Nephron progenitor cell (in vitro differentiated cells): ENCODE results near the gene PRIMPOL.
A peak's percentile ranks its signal among the peaks of the same experiment; 100 is the strongest.

Experiments
- DNase-seq: peaks from one replicate; pipeline ENCODE4 v3.0.0; 2021
- H3K27ac Mint-ChIP-seq: 2 replicates; pipeline ENCODE4 v1.8.0; 2021; ENCODE audit warnings: mild to moderate bottlenecking, moderate library complexity, mixed read lengths
- H3K27me3 Mint-ChIP-seq: 2 replicates; pipeline ENCODE4 v1.8.0; 2021; ENCODE audit warnings: mild to moderate bottlenecking, low read depth, mixed read lengths; ENCODE audit not compliant: poor library complexity
- H3K36me3 Mint-ChIP-seq: 2 replicates; pipeline ENCODE4 v1.8.0; 2021; ENCODE audit warnings: low read depth, mixed read lengths
- H3K4me1 Mint-ChIP-seq: 2 replicates; pipeline ENCODE4 v1.8.0; 2021; ENCODE audit warnings: mixed read lengths
- H3K4me3 Mint-ChIP-seq: 2 replicates; pipeline ENCODE4 v1.8.0; 2021; ENCODE audit warnings: mild to moderate bottlenecking, moderate library complexity, mixed read lengths
- H3K9me3 Mint-ChIP-seq: 2 replicates; pipeline ENCODE4 v1.8.0; 2021; ENCODE audit warnings: mild to moderate bottlenecking, moderate library complexity, mixed read lengths
- CTCF ChIP-seq: fragments of 200-600 bp; sonication (generic); IDR thresholded peaks from 2 replicates; pipeline ENCODE4 v1.5.0; 2021; ENCODE audit warnings: antibody characterized with exemption

Gene PRIMPOL

GRCh38 chr4:184684491-184685189 lies 35.1 kb downstream of the PRIMPOL start:
- TF ChIP-seq CTCF = no peak
- no peak for DNase-seq
- Mint-ChIP-seq H3K9me3 (peaks cover 8% of the 10 kb centered on the region), H3K4me1 (peaks cover 7% of the 10 kb centered on the region), H3K4me3 (no peak overlapping the region), H3K27me3 (peaks cover 3% of the 10 kb centered on the region), H3K36me3 (peaks cover 31% of the 10 kb centered on the region), H3K27ac (no peak overlapping the region)

DNA sequence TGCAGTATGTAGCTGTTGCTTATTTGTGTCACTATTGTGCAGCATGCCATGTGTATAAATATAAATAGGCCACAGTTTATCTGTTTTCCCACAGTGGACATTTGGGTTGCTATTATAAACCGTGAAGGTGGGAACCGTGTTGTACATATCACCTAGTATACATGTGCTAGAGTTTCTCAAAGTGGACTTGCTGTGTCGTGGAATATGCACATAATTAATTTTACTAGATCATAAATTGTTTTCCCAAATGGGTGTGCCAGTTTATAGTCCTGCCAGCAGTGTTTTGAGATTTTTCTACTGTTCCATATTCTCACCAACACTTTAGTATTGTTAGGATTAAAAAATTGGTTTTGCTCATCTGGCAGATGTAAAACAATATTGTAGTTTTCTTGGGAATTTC lies 38.5 kb downstream of the PRIMPOL start:
- TF ChIP-seq CTCF = no peak
- no peak overlapping the region for H3K27ac Mint-ChIP-seq
- H3K4me3 Mint-ChIP-seq = no peak overlapping the region
- no peak for DNase-seq
- H3K9me3 Mint-ChIP-seq = no peaks in the 10 kb centered on the region
- peaks cover 7% of the 10 kb centered on the region for H3K4me1 Mint-ChIP-seq
- peaks cover 35% of the 10 kb centered on the region for H3K36me3 Mint-ChIP-seq
- peaks cover 3% of the 10 kb centered on the region for H3K27me3 Mint-ChIP-seq

- Mint-ChIP-seq H3K27me3 (peaks cover 3% of the 10 kb centered on the region), H3K4me1 (peaks cover 7% of the 10 kb centered on the region), H3K4me3 (no peak overlapping the region), H3K27ac (peak overlapping the region; percentile 83), H3K9me3 (no peaks in the 10 kb centered on the region), H3K36me3 (peaks cover 38% of the 10 kb centered on the region)
- no peak for DNase-seq
- TF ChIP-seq CTCF = no peak
These were observed 38.9 kb downstream of the PRIMPOL start for GRCh38 chr4:184688447-184688846.

DNA sequence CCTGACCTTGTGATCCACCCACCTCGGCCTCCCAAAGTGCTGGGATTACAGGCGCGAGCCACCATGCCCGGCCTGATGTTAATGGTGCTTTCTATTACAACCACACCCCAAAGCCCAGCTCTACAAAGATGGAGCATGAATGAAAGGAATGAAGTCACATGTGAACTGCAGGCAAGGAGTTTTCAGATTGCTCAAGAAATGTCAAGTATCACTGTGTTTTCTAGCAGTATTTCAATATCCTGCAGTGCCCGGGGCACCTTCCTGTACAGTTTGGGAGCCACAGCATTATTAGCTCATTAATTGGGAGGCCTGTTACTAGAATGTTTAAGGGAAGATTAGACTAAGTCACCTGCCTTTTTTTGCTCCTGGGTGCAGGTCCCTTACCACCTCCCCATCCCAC lies 40.1 kb downstream of the PRIMPOL start:
- no peaks in the 10 kb centered on the region for H3K27me3 Mint-ChIP-seq

GRCh38 chr4:184693056-184693455 lies 43.5 kb downstream of the PRIMPOL start:
- TF ChIP-seq CTCF = no peak
- H3K36me3 Mint-ChIP-seq = peaks cover 51% of the 10 kb centered on the region
- peaks cover 7% of the 10 kb centered on the region for H3K4me1 Mint-ChIP-seq
- peak overlapping the region; percentile 37 for H3K27ac Mint-ChIP-seq
- H3K9me3 Mint-ChIP-seq = no peaks in the 10 kb centered on the region
- no peak overlapping the region for H3K4me3 Mint-ChIP-seq
- H3K27me3 Mint-ChIP-seq = no peaks in the 10 kb centered on the region
- DNase-seq = no peak

More for the DNA sequence above, 40.1 kb downstream of the PRIMPOL start:
- no peak for DNase-seq
- H3K36me3 Mint-ChIP-seq = peaks cover 48% of the 10 kb centered on the region
- H3K9me3 Mint-ChIP-seq = no peaks in the 10 kb centered on the region
- peaks cover 7% of the 10 kb centered on the region for H3K4me1 Mint-ChIP-seq
- no peak for TF ChIP-seq CTCF
- no peak overlapping the region for H3K27ac Mint-ChIP-seq
- no peak overlapping the region for H3K4me3 Mint-ChIP-seq

DNA sequence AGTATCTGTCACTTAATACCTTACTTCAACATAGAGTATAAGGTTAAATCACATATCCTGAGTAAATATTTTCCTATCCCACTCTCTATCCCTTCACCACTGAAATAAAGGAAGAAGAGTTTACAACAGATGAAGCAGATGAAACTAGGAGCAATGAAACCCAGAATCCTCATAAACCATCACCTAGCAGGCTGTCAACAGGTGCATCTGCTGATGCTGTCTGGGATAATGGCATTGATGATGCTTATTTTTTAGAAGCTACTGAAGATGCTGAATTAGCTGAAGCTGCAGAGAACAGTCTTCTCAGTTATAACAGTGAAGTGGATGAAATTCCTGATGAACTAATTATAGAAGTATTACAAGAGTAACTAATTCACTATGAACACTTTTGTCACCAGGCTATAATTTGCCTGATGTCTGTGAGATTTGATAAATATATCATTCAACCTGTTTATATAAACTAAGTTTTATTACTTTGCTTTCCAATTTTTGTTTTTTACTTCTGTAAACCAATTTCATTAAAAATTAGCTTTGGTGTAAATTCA lies 44.9 kb downstream of the PRIMPOL start:
- H3K9me3 Mint-ChIP-seq = no peaks in the 10 kb centered on the region
- H3K27me3 Mint-ChIP-seq = no peaks in the 10 kb centered on the region
- DNase-seq = no peak
- no peak for TF ChIP-seq CTCF
- peaks cover 52% of the 10 kb centered on the region for H3K36me3 Mint-ChIP-seq
- H3K27ac Mint-ChIP-seq = no peak overlapping the region
- no peak overlapping the region for H3K4me3 Mint-ChIP-seq
- no peaks in the 10 kb centered on the region for H3K4me1 Mint-ChIP-seq
